K562 (cell line): Measurements from ENCODE around the gene COBLL1. TPM values are rescaled to one million over a fixed set of nuclear protein-coding genes. Genes with fewer than 3 reads are reported as not detected.

ENCODE experiments used
- ATAC-seq: fragments of 200-7000 bp; cut with Tn5 transposase; 3 replicates; pipeline ENCODE4 v1.9.1; 2020; ENCODE audit warnings: moderate library complexity
- BruUV-seq: library from RNA; stranded (reverse); fragments of 400-500 nt; replicated peaks from 2 replicates; lab custom pipeline; 2021; lab: Mats Ljungman, UMichigan
- CTCF ChIA-PET: fragments of 300-600 bp; formaldehyde crosslinking; extraction: SDS; loops from one replicate; lab custom pipeline; 2021; ENCODE audit warnings: low intra/inter-chr PET ratio; lab: Yijun Ruan, JAX
- POLR2A ChIA-PET: fragments of 300-600, 350-650 bp; sonication (Branson Sonifier 250); formaldehyde crosslinking; extraction: SDS; loops from one replicate; lab custom pipeline; 2021; ENCODE audit warnings: antibody characterized with exemption, inconsistent platforms; lab: Yijun Ruan, JAX
- DNase-seq, 4 experiments: peaks; one replicate each; pipeline versions ENCODE4 v3.0.0 to v3.0.0-alpha.2; 2011 to 2018; ENCODE audit warnings: low spot score in 3 of 4, mixed read lengths in 3 of 4; ENCODE audit errors: extremely low read depth in 1 of 4
- FAIRE-seq: peaks from 2 replicates; lab custom pipeline; 2011; peaks lifted over from hg19 to GRCh38; lab: Jason Lieb, UNC
- H2AFZ ChIP-seq: 2 replicates; pipeline ENCODE4 v1.6.0; 2011; ENCODE audit warnings: low read depth, low read length, control low read depth, inconsistent platforms
- H3K27ac ChIP-seq: fragments of 200-600 bp; 3 replicates; pipeline ENCODE4 v1.8.0; 2011; ENCODE audit warnings: low read depth, mild to moderate bottlenecking, control low read depth, inconsistent platforms, low read length, moderate library complexity, mixed read lengths; ENCODE audit errors: extremely low read depth
- H3K27me3 ChIP-seq, 2 experiments: fragments of 300-600 bp in 1 of 2; 2 replicates in 1 of 2; 3 replicates in 1 of 2; pipeline versions ENCODE4 v1.6.0 to v1.8.0; 2011; ENCODE audit warnings: inconsistent platforms in 2 of 2, low read length in 2 of 2, mild to moderate bottlenecking in 1 of 2, mixed read lengths in 1 of 2, moderate library complexity in 1 of 2; ENCODE audit not compliant: control insufficient read depth in 2 of 2, insufficient read depth in 2 of 2
- H3K36me3 ChIP-seq: fragments of 300-600 bp; 3 replicates; pipeline ENCODE4 v1.8.0; 2011; ENCODE audit warnings: mild to moderate bottlenecking, low read length, inconsistent platforms; ENCODE audit not compliant: control insufficient read depth, insufficient read depth
- H3K4me1 ChIP-seq, 2 experiments: fragments of 200-600 bp in 1 of 2; replicated peaks in 1 of 2; 2 replicates in 1 of 2; 3 replicates in 1 of 2; pipeline versions ENCODE4 v1.5.1 to v1.8.0; 2011; ENCODE audit warnings: inconsistent platforms in 2 of 2, low read length in 2 of 2, mild to moderate bottlenecking in 1 of 2, mixed read lengths in 1 of 2, moderate library complexity in 1 of 2; ENCODE audit not compliant: control insufficient read depth in 2 of 2, insufficient read depth in 2 of 2
- H3K4me2 ChIP-seq: 2 replicates; pipeline ENCODE4 v1.6.1; 2011; ENCODE audit warnings: low read length, control low read depth, inconsistent platforms, mixed read lengths; ENCODE audit not compliant: insufficient read depth
- H3K4me3 ChIP-seq: fragments of 200-600 bp; sonication (generic), shearing (Covaris generic); 2 replicates; pipeline ENCODE4 v1.5.1; 2016; ENCODE audit warnings: control low read depth, inconsistent platforms
- H3K79me2 ChIP-seq: fragments of 200-600 bp; 3 replicates; pipeline ENCODE4 v1.8.0; 2011; ENCODE audit warnings: low read length, inconsistent platforms; ENCODE audit not compliant: control insufficient read depth, insufficient read depth
- H3K9ac ChIP-seq, 2 experiments: 2 replicates each; pipeline versions ENCODE4 v1.6.0 to v1.6.1; 2011; ENCODE audit warnings: low read depth in 2 of 2, low read length in 2 of 2, control low read depth in 1 of 2, inconsistent platforms in 1 of 2, mild to moderate bottlenecking in 1 of 2, mixed read lengths in 1 of 2; ENCODE audit not compliant: insufficient read depth in 1 of 2
- H3K9me1 ChIP-seq: one replicate; pipeline ENCODE4 v1.6.0; 2011; ENCODE audit warnings: inconsistent platforms, mild to moderate bottlenecking, low read length, moderate library complexity; ENCODE audit not compliant: control insufficient read depth, insufficient read depth
- H3K9me3 ChIP-seq: replicated peaks from 2 replicates; pipeline ENCODE4 v1.5.1; 2011; ENCODE audit warnings: low read depth, low read length, inconsistent platforms; ENCODE audit not compliant: control insufficient read depth, insufficient read depth
- H4K20me1 ChIP-seq: replicated peaks from 2 replicates; pipeline ENCODE4 v1.6.1; 2011; ENCODE audit warnings: low read length, inconsistent platforms, mixed read lengths; ENCODE audit not compliant: control insufficient read depth, insufficient read depth
- BACH1 ChIP-seq: fragments of 200-800 bp; sonication (Bioruptor generic); IDR thresholded peaks from 2 replicates; pipeline ENCODE4 v1.6.1; 2016; ENCODE audit warnings: missing genetic modification characterization, missing compliant biosample characterization
- FUS ChIP-seq: fragments of 200-400 bp; formaldehyde crosslinking; optimal IDR thresholded peaks from 2 replicates; pipeline ENCODE3; 2017; ENCODE audit warnings: low read depth, low read length
- HSF4 ChIP-seq: fragments of 250-450 bp; sonication (Bioruptor Pico); IDR thresholded peaks from 2 replicates; pipeline ENCODE4 v2.1.2; 2022; ENCODE audit warnings: mild to moderate bottlenecking, moderate library complexity, borderline replicate concordance
- KDM2B ChIP-seq: fragments of 250-450 bp; sonication (Bioruptor Pico); IDR thresholded peaks from 2 replicates; pipeline ENCODE4 v1.8.0; 2021; ENCODE audit warnings: mild to moderate bottlenecking, moderate library complexity
- KLF10 ChIP-seq: fragments of 250-450 bp; sonication (Bioruptor Pico); IDR thresholded peaks from 2 replicates; pipeline ENCODE4 v1.6.1; 2021; ENCODE audit warnings: matching md5 sums
- MCM3 ChIP-seq: fragments of 450-650 bp; IDR thresholded peaks from 2 replicates; pipeline ENCODE4 v1.6.1; 2016
- POLR2AphosphoS2 ChIP-seq: IDR thresholded peaks from 2 replicates; pipeline ENCODE4 v1.6.1; 2012; ENCODE audit warnings: low read length, improper control_type of control experiment
- SIN3B ChIP-seq: fragments of 450-650 bp; IDR thresholded peaks from 2 replicates; pipeline ENCODE4 v1.6.1; 2017; ENCODE audit warnings: low read depth, mild to moderate bottlenecking, moderate library complexity
- TCF3 ChIP-seq: sonication (generic); formaldehyde crosslinking; IDR thresholded peaks from 2 replicates; pipeline ENCODE4 v1.4.0; 2020; ENCODE audit warnings: mild to moderate bottlenecking, missing genetic modification reagents
- TEAD2 ChIP-seq: fragments of 450-650 bp; IDR thresholded peaks from 2 replicates; pipeline ENCODE4 v1.6.1; 2016; ENCODE audit warnings: missing genetic modification characterization, control low read depth, missing compliant biosample characterization
- WGBS: fragments of 100-300 bp; shearing (Covaris generic); methylation state at CpG from one replicate; pipeline ENCODE4 v1.1.6; 2016; ENCODE audit warnings: low coverage, mixed read lengths; ENCODE audit not compliant: insufficient coverage; ENCODE audit errors: missing lambda C conversion rate; 5-methylcytosine and 5-hydroxymethylcytosine counted together
- in situ Hi-C: fragments of 300-500 bp; cut with MboI; formaldehyde crosslinking; loops from 4 replicates; pipeline ENCODE4 v1.15.0; 2018; ENCODE audit warnings: inconsistent platforms, mixed read lengths
- intact Hi-C: fragments of 100-400 bp; cut with micrococcal nuclease; formaldehyde crosslinking; loops from 2 replicates; pipeline ENCODE4 v1.14.2; 2022
- polyA plus RNA-seq, 8 experiments: library from polyadenylated mRNA; depleted of rRNA in 4 of 8; stranded (reverse) in 5 of 8; unstranded in 3 of 8; fragments of >200 nt; fragmentation: Nextera tagmentation in 2 of 8; fragmentation: Illumina TruSeq in 1 of 8; extraction: Ambion mirVana in 2 of 8; extraction: Trizol in 1 of 8; gene quantifications; 2 replicates each; pipeline versions ENCODE4 v1.2.1 to v1.2.3, GENCODE V29; 2011 to 2014; ENCODE audit warnings: inconsistent platforms in 1 of 8, missing spikeins in 1 of 8
- total RNA-seq, 7 experiments: library from RNA; depleted of rRNA in 6 of 7; stranded (reverse); fragments of >200 nt in 6 of 7; fragmentation: Illumina TruSeq in 2 of 7; extraction: Trizol in 2 of 7; gene quantifications; 2 replicates each; pipeline versions ENCODE4 v1.2.1 to v1.2.3, GENCODE V29; 2011 to 2021; ENCODE audit warnings: low replicate concordance in 1 of 7

The COBLL1 gene
- total and polyA plus RNA-seq, 9 of the 15 experiments (the other 6 are each of a cell fraction or from before 2014, with no cell fraction given): 0.07 to 1.6 (median 0.71) TPM

DNA sequence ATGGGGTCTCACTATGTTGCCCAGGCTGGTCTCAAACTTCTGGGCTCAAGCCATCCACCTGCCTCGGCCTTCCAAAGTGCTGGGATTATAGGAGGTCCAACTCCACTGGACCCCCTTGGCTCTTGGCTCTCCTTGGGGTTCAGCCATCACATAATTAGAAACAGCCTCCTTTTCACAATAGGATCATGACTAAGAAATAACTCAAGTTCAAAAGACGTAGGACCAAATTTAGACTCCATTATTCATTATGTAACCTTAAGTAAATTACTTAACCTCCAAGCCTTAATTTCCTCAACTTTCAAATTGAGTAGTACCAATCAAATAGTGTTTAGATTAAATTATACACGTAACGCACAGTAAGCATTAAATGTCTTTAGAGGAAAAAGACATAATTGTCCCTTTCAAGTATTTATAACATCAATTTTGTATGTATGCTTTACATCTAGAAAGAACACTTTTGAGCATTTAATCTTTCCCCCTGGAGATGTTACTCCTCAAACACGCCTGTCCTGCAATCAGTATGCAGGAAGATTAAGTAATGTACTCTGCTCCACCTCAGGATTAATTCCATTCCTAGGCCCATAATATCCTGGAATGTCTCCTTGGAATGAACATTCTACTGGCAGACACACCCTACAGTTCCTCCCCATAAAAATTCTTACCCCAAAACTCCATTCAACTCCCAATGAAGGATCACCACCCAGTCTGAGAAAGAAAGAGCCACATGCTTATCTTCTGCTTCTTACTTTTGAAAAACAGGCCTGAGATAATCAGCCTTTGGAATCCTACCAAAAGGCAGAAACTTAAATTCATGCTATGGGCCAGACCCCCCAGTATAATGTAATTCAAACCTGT is 49.1 kb downstream of the COBLL1 start:
- DNase-seq (no peak), ATAC-seq (no peak), FAIRE-seq (no peak)
- WGBS: 1% methylated on average over 5 of the region's 5 CpGs
- CTCF ChIA-PET: no interaction called here
- H4K20me1 ChIP-seq: no peaks in the 10 kb centered on the region
- H3K9ac ChIP-seq: no peak overlapping the region
- POLR2A ChIA-PET: no interaction called here
- no peak overlapping the region for H3K4me2 ChIP-seq
- no TSS peak for BruUV-seq
- H3K27me3 ChIP-seq: no peaks in the 10 kb centered on the region
- intact Hi-C loops (no loop called here), in situ Hi-C loops (no loop called here)
- H3K27ac ChIP-seq: no peak overlapping the region
- H3K4me3 ChIP-seq: no peak overlapping the region
- no peaks in the 10 kb centered on the region for H3K9me1 ChIP-seq
- no peaks in the 10 kb centered on the region for H3K4me1 ChIP-seq
- no peaks in the 10 kb centered on the region for H3K79me2 ChIP-seq
- H3K36me3 ChIP-seq: no peaks in the 10 kb centered on the region
- H3K9me3 ChIP-seq: no peaks in the 10 kb centered on the region
- TF ChIP-seq TEAD2 (no peak), MCM3 (no peak), KLF10 (CRISPR knock-in tag) (no peak), TCF3 (CRISPR knock-in tag) (no peak), SIN3B (no peak), FUS (no peak), BACH1 (tag) (no peak), KDM2B (CRISPR knock-in tag) (no peak), HSF4 (CRISPR knock-in tag) (no peak), POLR2AphosphoS2 (no peak)
- H2AFZ ChIP-seq: no peak overlapping the region
